ENCODE results near the gene RNF111. TPM values are rescaled to one million over a fixed set of nuclear protein-coding genes. Genes with fewer than 3 reads are reported as not detected.

RNF111 gene
- total RNA-seq, 1 experiment from 2014 or later: 55.2 TPM

DNA sequence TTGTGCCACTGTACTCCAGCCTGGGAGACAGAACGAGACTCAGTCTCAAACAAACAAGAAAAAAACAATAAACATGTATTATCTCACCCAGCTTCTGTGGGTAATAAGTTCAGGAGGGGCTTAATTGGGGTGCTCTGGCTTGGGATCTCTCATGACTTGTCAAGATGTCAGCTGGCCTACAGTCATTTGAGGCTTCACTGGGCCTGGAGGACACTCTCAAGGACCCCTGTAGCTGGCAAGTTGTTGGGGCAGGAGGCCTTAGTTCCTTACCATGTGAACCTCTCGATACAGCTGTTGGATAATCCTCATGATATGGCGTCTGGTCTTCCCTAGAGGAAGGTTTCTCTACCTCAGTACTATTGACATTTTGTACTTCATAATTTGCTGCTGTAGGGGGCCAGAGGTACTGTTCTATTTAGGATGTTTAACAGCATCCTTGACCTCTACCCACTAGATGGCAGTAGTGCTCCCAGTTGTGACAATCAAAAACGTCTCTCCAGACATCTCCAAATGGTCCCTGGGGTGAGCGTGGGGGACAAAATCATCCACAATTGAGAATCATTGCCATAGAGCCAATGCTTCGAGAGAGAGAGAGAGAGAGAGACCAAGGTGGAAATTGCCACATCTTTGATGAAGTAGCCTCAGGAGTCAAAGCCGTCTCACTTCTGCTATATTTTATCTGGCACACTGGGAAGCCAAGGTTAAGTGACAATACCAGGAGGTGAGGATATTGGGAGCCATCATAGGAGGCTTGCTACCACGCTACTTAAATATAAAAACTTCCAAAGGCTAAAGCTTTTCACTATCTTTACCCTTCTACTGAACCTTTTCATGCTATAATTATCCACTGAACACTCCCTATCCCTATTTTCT is 30.1 kb upstream of the RNF111 start:
- CTCF ChIA-PET: interaction anchor here (0.8 kb wide), 1 partner anchor 13 kb away, joined by 3 read pairs; no protein-coding TSS in a partner anchor
- intact Hi-C loops (cut with micrococcal nuclease; ENCODE audit: unreplicated experiment): no loop called here
- BruUV-seq (replicated peaks): no TSS peak
- no peak overlapping the region for H3K4me3 Mint-ChIP-seq (ENCODE audit: low read depth, unreplicated experiment)
- TF ChIP-seq, protein P1, sequence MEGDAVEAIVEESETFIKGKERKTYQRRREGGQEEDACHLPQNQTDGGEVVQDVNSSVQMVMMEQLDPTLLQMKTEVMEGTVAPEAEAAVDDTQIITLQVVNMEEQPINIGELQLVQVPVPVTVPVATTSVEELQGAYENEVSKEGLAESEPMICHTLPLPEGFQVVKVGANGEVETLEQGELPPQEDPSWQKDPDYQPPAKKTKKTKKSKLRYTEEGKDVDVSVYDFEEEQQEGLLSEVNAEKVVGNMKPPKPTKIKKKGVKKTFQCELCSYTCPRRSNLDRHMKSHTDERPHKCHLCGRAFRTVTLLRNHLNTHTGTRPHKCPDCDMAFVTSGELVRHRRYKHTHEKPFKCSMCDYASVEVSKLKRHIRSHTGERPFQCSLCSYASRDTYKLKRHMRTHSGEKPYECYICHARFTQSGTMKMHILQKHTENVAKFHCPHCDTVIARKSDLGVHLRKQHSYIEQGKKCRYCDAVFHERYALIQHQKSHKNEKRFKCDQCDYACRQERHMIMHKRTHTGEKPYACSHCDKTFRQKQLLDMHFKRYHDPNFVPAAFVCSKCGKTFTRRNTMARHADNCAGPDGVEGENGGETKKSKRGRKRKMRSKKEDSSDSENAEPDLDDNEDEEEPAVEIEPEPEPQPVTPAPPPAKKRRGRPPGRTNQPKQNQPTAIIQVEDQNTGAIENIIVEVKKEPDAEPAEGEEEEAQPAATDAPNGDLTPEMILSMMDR (IDR thresholded peaks at IDR 0.05; ENCODE audit: unreplicated experiment): peak; percentile 83
- peaks cover 19% of the 10 kb centered on the region for H3K4me1 Mint-ChIP-seq (ENCODE audit: low read depth, unreplicated experiment)
- H3K36me3 Mint-ChIP-seq (ENCODE audit: insufficient read depth, unreplicated experiment): no peaks in the 10 kb centered on the region
- no peaks in the 10 kb centered on the region for H3K9me3 Mint-ChIP-seq (ENCODE audit: low read depth, unreplicated experiment)
- peak; percentile 81 for DNase-seq
- no peaks in the 10 kb centered on the region for H3K27me3 Mint-ChIP-seq (ENCODE audit: unreplicated experiment)
- H3K27ac Mint-ChIP-seq (ENCODE audit: unreplicated experiment): no peak overlapping the region

DNA sequence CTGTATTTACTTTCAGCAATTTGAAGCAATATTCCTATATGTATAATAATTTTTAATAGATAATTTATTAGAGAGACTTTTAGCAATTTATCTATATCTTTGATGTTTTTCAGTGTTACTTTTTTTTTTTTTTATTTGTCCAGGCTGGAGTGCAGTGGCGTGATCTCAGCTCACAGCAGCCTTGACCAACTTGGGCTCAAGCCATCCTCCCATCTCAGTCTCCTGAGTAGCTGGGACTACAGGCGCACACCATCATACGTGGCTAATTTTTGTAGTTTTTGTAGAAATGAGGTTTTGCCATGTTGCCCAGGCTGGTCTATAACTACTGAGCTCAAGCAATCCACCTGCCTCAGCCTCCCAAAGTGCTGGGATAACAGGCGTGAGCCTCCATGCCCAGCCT is 28.7 kb upstream of the RNF111 start:
- TF ChIP-seq, protein P1 (IDR thresholded peaks at IDR 0.05; ENCODE audit: unreplicated experiment): no peak
- intact Hi-C loops (cut with micrococcal nuclease; ENCODE audit: unreplicated experiment): no loop called here

DNA sequence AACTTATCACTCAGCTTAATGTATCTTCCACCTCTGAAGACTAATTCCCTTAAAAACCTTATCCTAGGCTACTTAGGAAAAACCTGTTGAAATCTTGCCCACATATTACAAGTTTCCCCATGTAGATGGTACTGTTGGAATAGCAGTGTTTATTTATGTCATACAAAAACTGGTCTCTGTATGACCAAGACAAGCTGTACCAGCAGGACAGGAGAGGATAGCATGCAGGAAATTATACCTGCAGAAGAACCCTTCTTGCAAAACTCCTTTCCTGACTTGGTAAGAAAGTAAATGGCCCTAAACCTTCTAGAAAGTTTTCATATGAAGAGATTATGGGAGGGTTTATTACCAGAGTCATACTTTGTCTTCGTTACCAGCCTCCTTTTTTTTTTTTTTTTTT is 25.3 kb upstream of the RNF111 start:
- Mint-ChIP-seq H3K4me3 (ENCODE audit: low read depth, unreplicated experiment) (no peak overlapping the region), H3K27me3 (ENCODE audit: unreplicated experiment) (no peaks in the 10 kb centered on the region), H3K9me3 (ENCODE audit: low read depth, unreplicated experiment) (no peaks in the 10 kb centered on the region), H3K36me3 (ENCODE audit: insufficient read depth, unreplicated experiment) (no peaks in the 10 kb centered on the region), H3K27ac (ENCODE audit: unreplicated experiment) (no peak overlapping the region), H3K4me1 (ENCODE audit: low read depth, unreplicated experiment) (peaks cover 20% of the 10 kb centered on the region)
- BruUV-seq (replicated peaks): no TSS peak
- no peak for DNase-seq
- intact Hi-C loops (cut with micrococcal nuclease; ENCODE audit: unreplicated experiment): no loop called here
- CTCF ChIA-PET: no interaction called here
- TF ChIP-seq, protein P1 (IDR thresholded peaks at IDR 0.05; ENCODE audit: unreplicated experiment): no peak

More for the DNA sequence above, 28.7 kb upstream of the RNF111 start:
- Mint-ChIP-seq H3K4me3 (ENCODE audit: low read depth, unreplicated experiment) (no peak overlapping the region), H3K4me1 (ENCODE audit: low read depth, unreplicated experiment) (peaks cover 20% of the 10 kb centered on the region), H3K9me3 (ENCODE audit: low read depth, unreplicated experiment) (no peaks in the 10 kb centered on the region), H3K27ac (ENCODE audit: unreplicated experiment) (no peak overlapping the region), H3K36me3 (ENCODE audit: insufficient read depth, unreplicated experiment) (no peaks in the 10 kb centered on the region), H3K27me3 (ENCODE audit: unreplicated experiment) (no peaks in the 10 kb centered on the region)
- DNase-seq: no peak
- CTCF ChIA-PET: interaction anchor here (0.6 to 1.1 kb wide), 2 partner anchors 18 to 570 kb away, joined by 3 read pairs; no protein-coding TSS in a partner anchor
- BruUV-seq (replicated peaks): no TSS peak

DNA sequence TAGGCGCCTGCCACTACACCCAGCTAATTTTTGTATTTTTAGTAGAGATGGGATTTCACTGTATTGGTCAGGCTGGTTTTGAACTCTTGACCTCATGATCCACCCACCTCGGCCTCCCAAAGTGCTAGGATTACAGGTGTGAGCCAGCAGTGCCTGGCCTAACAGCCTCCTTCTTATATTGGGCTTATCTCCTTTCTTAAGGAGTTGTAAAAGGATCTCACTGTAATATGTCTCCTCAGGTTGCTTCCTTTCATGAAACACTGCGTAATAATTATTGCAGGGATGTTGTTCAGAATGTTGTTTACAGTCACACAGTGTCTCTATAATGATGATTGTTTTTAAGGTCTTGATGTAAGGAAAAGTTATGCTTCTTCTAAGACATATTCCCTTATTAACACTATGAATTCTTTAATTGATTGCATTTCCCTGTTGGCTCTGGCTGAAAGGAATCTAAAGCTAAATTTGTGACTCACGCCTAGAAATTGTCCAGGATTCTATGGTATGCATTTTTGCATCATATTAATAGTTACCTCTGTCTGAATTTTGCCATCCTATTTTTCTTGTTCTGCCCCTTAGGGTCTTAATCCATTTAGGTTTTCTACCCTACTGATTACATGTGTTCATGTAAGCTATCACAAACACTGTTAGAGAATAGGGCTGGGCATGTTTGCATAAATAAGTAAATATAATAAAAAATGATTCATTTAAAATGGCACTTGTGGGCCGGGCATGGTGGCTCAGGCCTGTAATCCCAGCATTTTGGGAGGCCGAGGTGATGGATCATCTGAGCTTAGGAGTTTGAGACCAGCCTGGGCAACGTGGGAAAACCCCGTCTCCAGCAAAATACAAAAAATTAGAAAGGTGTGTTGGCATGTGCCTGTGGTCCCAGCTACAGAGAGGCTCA is 24.5 kb upstream of the RNF111 start:
- Mint-ChIP-seq H3K27me3 (ENCODE audit: unreplicated experiment) (no peaks in the 10 kb centered on the region), H3K36me3 (ENCODE audit: insufficient read depth, unreplicated experiment) (no peaks in the 10 kb centered on the region), H3K27ac (ENCODE audit: unreplicated experiment) (peak overlapping the region; percentile 29), H3K4me3 (ENCODE audit: low read depth, unreplicated experiment) (no peak overlapping the region), H3K9me3 (ENCODE audit: low read depth, unreplicated experiment) (no peaks in the 10 kb centered on the region), H3K4me1 (ENCODE audit: low read depth, unreplicated experiment) (peaks cover 20% of the 10 kb centered on the region)
- TF ChIP-seq, protein P1 (IDR thresholded peaks at IDR 0.05; ENCODE audit: unreplicated experiment): no peak
- DNase-seq: no peak
- no TSS peak for BruUV-seq (replicated peaks)
- intact Hi-C loops (cut with micrococcal nuclease; ENCODE audit: unreplicated experiment): no loop called here
- CTCF ChIA-PET: interaction anchor here (0.5 to 2.1 kb wide), 7 partner anchors 11 to 566 kb away, joined by 3 to 7 read pairs (median 3); no protein-coding TSS in a partner anchor

Measured in Calu3 (cell line).